Erythroblast (primary cell): ENCODE results near the gene MTURN.

Experiments
- GATA1 ChIP-seq: IDR thresholded peaks from 2 replicates; pipeline ENCODE4 v1.6.1; 2011; ENCODE audit warnings: low read depth, mild to moderate bottlenecking, control low read depth, low read length, moderate library complexity
- POLR2A ChIP-seq: IDR thresholded peaks from 2 replicates; pipeline ENCODE4 v1.6.1; 2011; ENCODE audit warnings: mild to moderate bottlenecking, low read length

DNA sequence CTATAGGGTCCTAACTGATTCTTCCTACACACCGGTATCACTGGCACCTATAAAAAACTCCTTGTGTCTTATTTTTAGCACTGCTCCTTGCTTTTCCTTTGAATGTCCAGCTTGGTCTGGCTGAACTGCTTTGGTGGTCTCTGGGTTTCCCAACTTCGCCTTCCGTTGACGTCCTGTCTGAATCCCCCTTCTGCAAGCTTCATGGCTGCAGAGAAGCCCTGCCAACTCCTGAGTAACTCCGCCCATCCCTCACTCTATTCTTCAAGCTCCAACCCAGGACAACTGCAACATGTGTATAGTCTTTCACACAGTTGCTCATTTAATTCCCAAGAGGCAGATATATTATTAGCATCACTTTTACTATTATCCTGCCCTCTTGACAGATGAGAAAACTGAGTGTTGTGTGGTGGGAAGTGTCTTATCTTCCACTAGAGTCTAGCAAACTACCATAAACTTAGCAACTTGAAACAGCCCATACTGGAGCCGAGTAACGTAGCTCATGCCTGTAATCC, 40.9 kb downstream of the MTURN start:
- TF ChIP-seq POLR2A (no peak), GATA1 (no peak)
